HEK293T (cell line): ENCODE data around the gene GYPC.

Experiments
- CTCF ChIA-PET: fragments of 350-600 bp; formaldehyde crosslinking; extraction: SDS; loops from one replicate; lab custom pipeline; 2021; ENCODE audit warnings: antibody characterized with exemption, inconsistent platforms; lab: Yijun Ruan, JAX
- POLR2A ChIA-PET: fragments of 350-600 bp; formaldehyde crosslinking; extraction: SDS; loops from one replicate; lab custom pipeline; 2020; ENCODE audit warnings: antibody characterized with exemption, inconsistent platforms; lab: Yijun Ruan, JAX
- DNase-seq: peaks from one replicate; pipeline ENCODE4 v3.0.0; 2012; ENCODE audit warnings: mixed read lengths; ENCODE audit errors: extremely low spot score
- ARNT ChIP-seq: fragments of 450-650 bp; IDR thresholded peaks from 2 replicates; pipeline ENCODE4 v1.6.1; 2017; ENCODE audit warnings: mild to moderate bottlenecking
- BHLHE40 ChIP-seq: fragments of 450-650 bp; IDR thresholded peaks from 2 replicates; pipeline ENCODE4 v1.6.1; 2016; ENCODE audit warnings: mild to moderate bottlenecking, moderate library complexity, borderline replicate concordance
- CTBP1 ChIP-seq: fragments of 450-650 bp; IDR thresholded peaks from 2 replicates; pipeline ENCODE4 v1.6.1; 2016; ENCODE audit warnings: borderline replicate concordance
- ELF4 ChIP-seq: fragments of 450-650 bp; IDR thresholded peaks from 2 replicates; pipeline ENCODE4 v1.6.1; 2017; ENCODE audit warnings: antibody characterized with exemption
- FOXA1 ChIP-seq: fragments of 450-650 bp; IDR thresholded peaks from 2 replicates; pipeline ENCODE4 v1.6.1; 2016; ENCODE audit warnings: mild to moderate bottlenecking
- FOXK2 ChIP-seq: fragments of 450-650 bp; IDR thresholded peaks from 2 replicates; pipeline ENCODE4 v1.6.1; 2016; ENCODE audit warnings: mild to moderate bottlenecking
- FOXM1 ChIP-seq: fragments of 450-650 bp; IDR thresholded peaks from 2 replicates; pipeline ENCODE4 v1.6.1; 2017; ENCODE audit warnings: mild to moderate bottlenecking, borderline replicate concordance
- HDGF ChIP-seq: fragments of 450-650 bp; IDR thresholded peaks from 2 replicates; pipeline ENCODE4 v1.6.1; 2017; ENCODE audit warnings: antibody characterized with exemption, borderline replicate concordance
- L3MBTL2 ChIP-seq: fragments of 450-650 bp; conservative IDR thresholded peaks from 2 replicates; pipeline ENCODE4 v1.6.1; 2016; ENCODE audit warnings: mild to moderate bottlenecking
- LEF1 ChIP-seq: fragments of 450-650 bp; IDR thresholded peaks from 2 replicates; pipeline ENCODE4 v1.6.1; 2017; ENCODE audit warnings: mild to moderate bottlenecking, borderline replicate concordance
- NFRKB ChIP-seq: fragments of 450-650 bp; IDR thresholded peaks from 2 replicates; pipeline ENCODE4 v1.6.1; 2016; ENCODE audit warnings: mild to moderate bottlenecking, moderate library complexity
- SP1 ChIP-seq: fragments of 450-650 bp; IDR thresholded peaks from 2 replicates; pipeline ENCODE4 v1.6.1; 2017
- SUZ12 ChIP-seq: fragments of 450-650 bp; IDR thresholded peaks from 2 replicates; pipeline ENCODE4 v1.6.1; 2016; ENCODE audit warnings: mild to moderate bottlenecking
- TARDBP ChIP-seq: fragments of 450-650 bp; IDR thresholded peaks from 2 replicates; pipeline ENCODE4 v1.6.1; 2016
- ZNF384 ChIP-seq: fragments of 450-650 bp; IDR thresholded peaks from 2 replicates; pipeline ENCODE4 v1.6.1; 2016
- TF ChIP-seq, protein P1 (sequence below): fragments of 450-650 bp; IDR thresholded peaks from 2 replicates; pipeline ENCODE4 v1.6.1; 2016

GYPC gene

DNA sequence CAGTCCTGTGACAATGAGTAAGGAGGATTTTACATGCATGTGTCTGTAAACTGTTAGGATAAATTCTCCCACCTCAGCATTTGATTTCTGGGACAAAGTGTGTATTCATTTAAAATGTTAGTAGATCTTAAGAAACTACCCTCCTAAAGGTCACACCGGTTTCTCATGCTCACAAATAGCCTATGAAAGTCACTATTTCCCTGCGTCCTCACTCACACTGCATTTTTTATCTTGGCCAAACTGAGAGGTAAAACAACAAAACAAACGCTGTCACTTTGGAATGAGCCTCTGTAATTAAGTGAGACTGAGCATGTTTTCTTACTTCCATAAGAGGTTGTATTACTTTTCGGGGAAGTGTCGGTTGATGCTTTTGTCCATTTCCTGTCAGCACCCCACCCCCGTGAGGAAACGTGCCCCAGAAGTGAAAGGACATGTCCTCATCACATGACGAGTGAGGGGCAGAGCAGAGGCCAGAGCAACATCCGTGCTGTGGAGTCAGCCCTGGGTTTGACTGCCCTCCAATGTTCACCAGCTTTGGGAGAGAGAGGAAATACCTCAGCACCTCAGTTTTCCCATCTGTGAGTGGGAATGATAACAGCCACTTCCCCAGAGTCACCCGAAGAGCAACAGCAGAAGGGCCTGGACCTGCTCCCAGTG lies 3.1 kb downstream of the GYPC start:
- ChIA-PET CTCF (no interaction called here), POLR2A (interaction anchor here (0.8 kb wide), 1 partner anchor 29 kb away, joined by 3 read pairs; no protein-coding TSS in a partner anchor)
- DNase-seq = no peak
- TF ChIP-seq SUZ12 (no peak), HDGF (no peak), TARDBP (no peak), SP1 (no peak), FOXA1 (no peak), L3MBTL2 (no peak), FOXK2 (no peak), ELF4 (no peak), NFRKB (no peak), ZNF384 (no peak), FOXM1 (no peak), ARNT (no peak), LEF1 (no peak), CTBP1 (no peak), BHLHE40 (no peak)
- TF ChIP-seq, protein P1, sequence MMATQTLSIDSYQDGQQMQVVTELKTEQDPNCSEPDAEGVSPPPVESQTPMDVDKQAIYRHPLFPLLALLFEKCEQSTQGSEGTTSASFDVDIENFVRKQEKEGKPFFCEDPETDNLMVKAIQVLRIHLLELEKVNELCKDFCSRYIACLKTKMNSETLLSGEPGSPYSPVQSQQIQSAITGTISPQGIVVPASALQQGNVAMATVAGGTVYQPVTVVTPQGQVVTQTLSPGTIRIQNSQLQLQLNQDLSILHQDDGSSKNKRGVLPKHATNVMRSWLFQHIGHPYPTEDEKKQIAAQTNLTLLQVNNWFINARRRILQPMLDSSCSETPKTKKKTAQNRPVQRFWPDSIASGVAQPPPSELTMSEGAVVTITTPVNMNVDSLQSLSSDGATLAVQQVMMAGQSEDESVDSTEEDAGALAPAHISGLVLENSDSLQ = no peak

DNA sequence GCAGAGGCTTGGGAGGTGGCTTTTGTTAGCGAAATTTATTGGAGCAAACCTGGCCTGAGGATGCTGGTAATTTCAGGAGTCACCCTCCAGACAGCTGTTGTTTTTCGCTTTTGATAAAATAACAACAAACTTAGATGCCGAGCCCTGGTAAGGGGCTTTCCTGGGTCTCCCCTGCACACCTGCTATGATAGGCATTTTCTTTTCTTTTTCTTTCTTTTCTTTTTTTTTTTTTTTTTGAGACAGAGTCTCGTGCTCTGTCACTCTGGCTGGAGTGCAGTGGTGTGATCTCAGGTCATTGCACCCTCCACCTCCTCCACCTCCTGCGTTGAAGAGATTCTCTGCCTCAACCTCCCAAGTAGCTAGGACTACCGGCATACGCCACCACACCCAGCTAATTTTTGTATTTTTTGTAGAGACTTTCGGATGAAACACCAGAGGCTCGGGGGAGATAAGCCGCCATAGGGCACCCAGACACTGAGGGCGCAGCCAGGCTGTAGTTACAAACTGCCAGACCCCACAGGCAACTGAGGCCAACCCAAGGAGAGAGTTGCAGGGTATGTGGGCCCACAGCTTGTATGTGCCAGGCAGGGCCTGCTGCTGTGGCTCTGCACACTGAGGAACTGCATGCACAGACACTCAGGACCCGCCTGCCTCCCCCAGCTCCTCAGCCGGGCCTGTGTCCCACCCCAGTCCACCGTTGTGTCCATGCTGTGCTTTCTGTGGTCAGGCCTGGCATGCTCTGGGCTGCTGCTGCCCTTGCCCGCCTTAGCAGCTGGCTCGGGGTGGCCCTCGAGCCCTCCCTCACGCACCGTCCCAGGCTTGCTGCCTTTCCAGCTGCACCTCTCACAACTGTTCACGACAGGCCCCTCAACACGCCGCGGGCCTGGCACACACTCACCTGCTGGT lies 3.9 kb downstream of the GYPC start:
- DNase-seq = no peak
- ChIA-PET CTCF (no interaction called here), POLR2A (interaction anchor here (0.8 kb wide), 1 partner anchor 28 kb away, joined by 3 read pairs; no protein-coding TSS in a partner anchor)
- no peak for TF ChIP-seq LEF1
- TF ChIP-seq ZNF384 = no peak
- TF ChIP-seq, protein P1 = no peak
- TF ChIP-seq SUZ12 = no peak
- TF ChIP-seq ELF4 = no peak
- no peak for TF ChIP-seq TARDBP
- no peak for TF ChIP-seq NFRKB
- no peak for TF ChIP-seq FOXA1

DNA sequence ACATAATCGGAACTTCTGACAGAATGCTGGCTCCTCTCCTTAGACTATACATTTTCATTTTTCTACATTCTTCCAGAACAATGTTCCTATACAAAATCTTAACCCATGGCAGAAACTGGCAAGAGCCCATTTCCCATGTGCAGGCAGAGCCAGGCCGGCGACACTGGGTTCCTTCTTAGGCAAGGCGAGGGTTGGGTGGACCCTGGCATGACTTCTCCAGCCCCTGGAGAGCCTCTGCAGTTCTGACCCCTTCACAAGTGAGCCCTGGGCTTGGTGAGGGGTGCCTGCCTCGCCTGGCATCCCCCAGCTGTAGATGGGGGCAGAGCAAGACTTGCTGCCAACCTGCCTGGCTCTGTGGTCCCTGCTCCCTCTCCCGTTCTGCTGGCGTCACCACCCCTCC lies 5.0 kb downstream of the GYPC start:
- ChIA-PET POLR2A (no interaction called here), CTCF (no interaction called here)
- TF ChIP-seq FOXA1 (no peak), NFRKB (no peak), ZNF384 (no peak), FOXM1 (no peak), SUZ12 (no peak), HDGF (no peak), FOXK2 (no peak), TARDBP (no peak), LEF1 (no peak), CTBP1 (no peak), SP1 (no peak), ARNT (no peak), L3MBTL2 (no peak)
- TF ChIP-seq, protein P1 = no peak
- no peak for DNase-seq

DNA sequence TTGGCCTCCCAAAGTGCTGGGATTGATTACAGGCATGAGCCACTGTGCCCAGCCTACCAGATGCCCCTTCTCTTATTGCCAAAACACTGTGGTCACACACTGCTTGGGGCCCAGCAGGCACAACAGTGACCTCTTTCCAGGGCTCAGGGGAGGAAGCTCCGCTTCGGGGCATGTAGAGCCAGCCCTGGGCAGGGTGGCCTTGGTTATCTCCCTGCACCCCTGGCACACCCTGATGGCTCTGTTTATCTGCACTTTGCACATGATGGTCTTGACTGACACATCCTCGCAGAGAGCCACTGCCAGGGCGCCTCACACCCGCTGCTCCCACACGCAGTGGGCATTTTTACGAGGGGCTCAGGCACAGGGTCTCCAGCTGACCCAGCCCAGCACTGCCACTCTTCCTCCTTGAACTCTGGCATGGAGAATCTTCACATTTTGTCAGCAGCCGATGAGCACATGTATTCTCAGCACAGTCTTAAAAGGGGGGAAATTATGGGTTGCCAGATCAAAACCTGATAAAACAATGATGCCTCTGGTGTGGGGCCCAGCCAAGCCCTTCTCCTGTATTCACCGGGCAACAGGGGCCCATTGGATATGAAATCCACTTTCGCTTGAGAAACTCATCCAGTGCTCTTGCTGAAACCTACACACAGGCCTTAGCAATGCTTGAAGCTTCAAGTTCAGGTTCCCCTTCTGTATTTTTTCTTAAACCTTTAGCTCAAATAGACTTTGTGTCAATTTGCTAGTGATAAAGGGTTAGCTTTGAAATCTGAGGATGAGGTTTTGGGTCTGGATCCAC lies 5.9 kb downstream of the GYPC start:
- TF ChIP-seq ZNF384 (no peak), ARNT (no peak), HDGF (no peak), TARDBP (no peak), L3MBTL2 (no peak)
- no peak for DNase-seq
- ChIA-PET POLR2A (no interaction called here), CTCF (no interaction called here)

DNA sequence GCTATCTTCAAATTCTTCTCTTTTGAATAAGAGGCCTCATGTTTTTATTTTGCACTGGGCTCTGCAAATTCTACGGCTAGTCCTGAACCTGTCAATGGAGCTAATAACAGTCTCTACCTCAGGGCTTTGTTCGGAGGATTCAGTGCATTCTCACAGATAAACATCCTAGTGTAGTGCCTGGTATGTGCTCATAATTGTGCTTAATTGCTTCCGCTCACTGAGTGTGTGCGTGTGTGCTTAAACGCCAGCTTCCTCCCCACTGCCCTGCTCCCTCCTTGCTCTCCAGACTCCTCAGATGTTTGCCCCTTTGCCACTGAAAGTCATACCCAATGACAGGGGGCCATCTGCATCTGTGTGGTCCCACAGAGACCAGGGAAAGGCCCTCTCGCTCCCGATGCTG lies 6.7 kb downstream of the GYPC start:
- DNase-seq = no peak
- TF ChIP-seq FOXK2 = no peak
- TF ChIP-seq LEF1 = no peak
- no peak for TF ChIP-seq BHLHE40
- TF ChIP-seq, protein P1 = no peak
- TF ChIP-seq TARDBP = no peak
- no peak for TF ChIP-seq ZNF384
- ChIA-PET POLR2A (no interaction called here), CTCF (no interaction called here)
